H9 (cell line): ENCODE results near the gene SEMA4A. TPM values are rescaled to one million over a fixed set of nuclear protein-coding genes. Genes with fewer than 3 reads are reported as not detected.
A peak's percentile ranks its signal among the peaks of the same experiment; 100 is the strongest.

Source experiments
- DNase-seq: peaks from one replicate; pipeline ENCODE4 v3.0.0-alpha.2; 2017
- H2AFZ ChIP-seq: one replicate; pipeline ENCODE4 v1.6.1; 2013; ENCODE audit warnings: mild to moderate bottlenecking, low read length, control low read depth, moderate library complexity
- H2AK5ac ChIP-seq: 2 replicates; pipeline ENCODE4 v1.6.1; 2013; ENCODE audit warnings: low read length, control low read depth, mixed read lengths; ENCODE audit not compliant: insufficient read length
- H2BK120ac ChIP-seq: one replicate; pipeline ENCODE4 v1.6.1; 2013; ENCODE audit warnings: low read depth, mild to moderate bottlenecking, low read length, control low read depth, inconsistent platforms; ENCODE audit not compliant: poor library complexity, severe bottlenecking
- H2BK12ac ChIP-seq: 2 replicates; pipeline ENCODE4 v1.6.1; 2013; ENCODE audit warnings: low read length, control low read depth, mixed read lengths, low read depth; ENCODE audit not compliant: insufficient read length
- H2BK15ac ChIP-seq: 2 replicates; pipeline ENCODE4 v1.6.1; 2013; ENCODE audit warnings: low read depth, low read length, control low read depth
- H2BK20ac ChIP-seq: one replicate; pipeline ENCODE4 v1.6.1; 2013; ENCODE audit warnings: low read depth, mild to moderate bottlenecking, low read length, control low read depth, inconsistent platforms; ENCODE audit not compliant: poor library complexity, severe bottlenecking
- H2BK5ac ChIP-seq: 2 replicates; pipeline ENCODE4 v1.6.1; 2013; ENCODE audit warnings: low read length, control low read depth, mixed read lengths; ENCODE audit not compliant: insufficient read length
- H3K14ac ChIP-seq: 2 replicates; pipeline ENCODE4 v1.6.1; 2013; ENCODE audit warnings: low read length, control low read depth; ENCODE audit not compliant: insufficient read depth
- H3K18ac ChIP-seq: 2 replicates; pipeline ENCODE4 v1.6.1; 2013; ENCODE audit warnings: low read depth, mild to moderate bottlenecking, mixed read lengths, low read length, control low read depth; ENCODE audit not compliant: insufficient read length
- H3K23ac ChIP-seq: 2 replicates; pipeline ENCODE4 v1.6.1; 2013; ENCODE audit warnings: low read length, control low read depth, mixed read lengths, low read depth; ENCODE audit not compliant: insufficient read length
- H3K23me2 ChIP-seq: 2 replicates; pipeline ENCODE4 v1.6.1; 2013; ENCODE audit warnings: low read depth, mild to moderate bottlenecking, mixed read lengths, low read length, control low read depth; ENCODE audit not compliant: insufficient read length, poor library complexity, severe bottlenecking
- H3K27ac ChIP-seq: 2 replicates; pipeline ENCODE4 v1.5.1; 2013; ENCODE audit warnings: low read length, control low read depth, mixed read lengths, low read depth; ENCODE audit not compliant: insufficient read length
- H3K27me3 ChIP-seq: 2 replicates; pipeline ENCODE4 v1.6.1; 2013; ENCODE audit warnings: low read length, control low read depth, inconsistent platforms; ENCODE audit not compliant: insufficient read depth
- H3K4ac ChIP-seq: 2 replicates; pipeline ENCODE4 v1.6.1; 2013; ENCODE audit warnings: low read depth, mild to moderate bottlenecking, control low read depth, inconsistent platforms, low read length, moderate library complexity
- H3K4me1 ChIP-seq: 2 replicates; pipeline ENCODE4 v1.6.1; 2013; ENCODE audit warnings: low read length, control low read depth, inconsistent platforms; ENCODE audit not compliant: insufficient read depth
- H3K4me2 ChIP-seq: 2 replicates; pipeline ENCODE4 v1.6.1; 2013; ENCODE audit warnings: low read length, control low read depth, mixed read lengths; ENCODE audit not compliant: insufficient read length, insufficient read depth
- H3K56ac ChIP-seq: 2 replicates; pipeline ENCODE4 v1.6.1; 2013; ENCODE audit warnings: low read depth, mild to moderate bottlenecking, mixed read lengths, low read length, control low read depth; ENCODE audit not compliant: insufficient read length
- H3K79me1 ChIP-seq: 2 replicates; pipeline ENCODE4 v1.6.1; 2013; ENCODE audit warnings: low read depth, mild to moderate bottlenecking, moderate library complexity, low read length, control low read depth, inconsistent platforms; ENCODE audit not compliant: insufficient read depth, poor library complexity, severe bottlenecking
- H3K79me2 ChIP-seq: 2 replicates; pipeline ENCODE4 v1.6.1; 2013; ENCODE audit warnings: low read length, control low read depth, inconsistent platforms; ENCODE audit not compliant: insufficient read depth
- H3K9ac ChIP-seq: 2 replicates; pipeline ENCODE4 v1.6.1; 2013; ENCODE audit warnings: low read length, control low read depth, mixed read lengths; ENCODE audit not compliant: insufficient read length; ENCODE audit errors: extremely low read depth
- H3K9me3 ChIP-seq: one replicate; pipeline ENCODE4 v1.6.1; 2013; ENCODE audit warnings: low read depth, low read length, inconsistent platforms; ENCODE audit not compliant: control insufficient read depth
- H3T11ph ChIP-seq: one replicate; pipeline ENCODE4 v1.6.1; 2013; ENCODE audit warnings: mild to moderate bottlenecking, low read length, control low read depth, inconsistent platforms
- H4K20me1 ChIP-seq: one replicate; pipeline ENCODE4 v1.6.1; 2013; ENCODE audit not compliant: control insufficient read depth, insufficient read length, insufficient read depth
- H4K5ac ChIP-seq: 2 replicates; pipeline ENCODE4 v1.6.1; 2013; ENCODE audit warnings: low read depth, mild to moderate bottlenecking, mixed read lengths, low read length, control low read depth; ENCODE audit not compliant: insufficient read length
- H4K8ac ChIP-seq: replicated peaks from 2 replicates; pipeline ENCODE4 v1.6.1; 2013; ENCODE audit warnings: low read length, control low read depth, mixed read lengths, low read depth; ENCODE audit not compliant: insufficient read length
- H4K91ac ChIP-seq: 2 replicates; pipeline ENCODE4 v1.6.1; 2013; ENCODE audit warnings: low read depth, mild to moderate bottlenecking, moderate library complexity, mixed read lengths, low read length, control low read depth; ENCODE audit not compliant: insufficient read length
- H3K27ac Mint-ChIP-seq, 3 experiments: 2 replicates in 2 of 3; 3 replicates in 1 of 3; pipeline ENCODE4 v1.8.0; 2020 to 2021; ENCODE audit warnings: mixed read lengths in 3 of 3, mild to moderate bottlenecking in 1 of 3, moderate library complexity in 1 of 3
- H3K27me3 Mint-ChIP-seq: 2 replicates; pipeline ENCODE4 v1.8.0; 2021; ENCODE audit warnings: low read depth, mild to moderate bottlenecking, moderate library complexity, mixed read lengths
- H3K36me3 Mint-ChIP-seq, 3 experiments: 2 replicates in 2 of 3; 3 replicates in 1 of 3; pipeline ENCODE4 v1.8.0; 2020 to 2021; ENCODE audit warnings: low read depth in 3 of 3, mixed read lengths in 3 of 3; ENCODE audit not compliant: insufficient read depth in 1 of 3
- H3K4me1 Mint-ChIP-seq, 2 experiments: 2 replicates each; pipeline ENCODE4 v1.8.0; 2020; ENCODE audit warnings: mixed read lengths in 2 of 2
- H3K4me3 Mint-ChIP-seq, 2 experiments: 2 replicates in 1 of 2; 3 replicates in 1 of 2; pipeline ENCODE4 v1.8.0; 2020 to 2021; ENCODE audit warnings: mild to moderate bottlenecking in 2 of 2, mixed read lengths in 2 of 2, moderate library complexity in 1 of 2
- H3K9me3 Mint-ChIP-seq, 2 experiments: 2 replicates in 1 of 2; 3 replicates in 1 of 2; pipeline ENCODE4 v1.8.0; 2020; ENCODE audit warnings: mild to moderate bottlenecking in 2 of 2, mixed read lengths in 2 of 2, moderate library complexity in 1 of 2
- CTCF ChIP-seq: fragments of 200-600 bp; sonication (generic); conservative IDR thresholded peaks from 3 replicates; pipeline ENCODE4 v1.8.0; 2021; ENCODE audit warnings: antibody characterized with exemption, mild to moderate bottlenecking
- WGBS: extraction: QIAGEN DNeasy Blood & Tissue Kit; methylation state at CpG from one replicate; pipeline ENCODE4 v1.1.7; 2013; ENCODE audit warnings: missing lambda C conversion rate, low lambda C conversion rate, mixed read lengths; ENCODE audit not compliant: insufficient read length; ENCODE audit errors: extremely low coverage; 5-methylcytosine and 5-hydroxymethylcytosine counted together
- total RNA-seq: library from RNA; stranded (reverse); gene quantifications from 2 replicates; pipeline ENCODE4 v1.2.1, GENCODE V29; 2021

The SEMA4A gene
- total RNA-seq, 1 experiment from 2014 or later, result 11.1 TPM

- no peak overlapping the region for H2AK5ac ChIP-seq
- no peak overlapping the region for H3K18ac ChIP-seq
- peaks cover 56 to 57% of the 10 kb centered on the region in 2 experiments for H3K4me1 Mint-ChIP-seq
- no peaks in the 10 kb centered on the region for H3K27me3 ChIP-seq
- no peak overlapping the region for H3K27ac ChIP-seq
- no peak overlapping the region for H3K4me3 Mint-ChIP-seq
- no peak overlapping the region for H2BK120ac ChIP-seq
- H2BK5ac ChIP-seq, result no peak overlapping the region
- no peak overlapping the region for H3K4ac ChIP-seq
- no peaks in the 10 kb centered on the region for H3K36me3 Mint-ChIP-seq
- no peaks in the 10 kb centered on the region for H4K20me1 ChIP-seq
- no peak overlapping the region for H4K8ac ChIP-seq
- H3K4me2 ChIP-seq, result no peak overlapping the region
- TF ChIP-seq CTCF, result no peak
- no peaks in the 10 kb centered on the region; the same call in 1 of the 2 replicates for H3K27me3 Mint-ChIP-seq
- H3K79me2 ChIP-seq, result no peaks in the 10 kb centered on the region
- H4K91ac ChIP-seq, result no peak overlapping the region
- no peak overlapping the region for H3K14ac ChIP-seq
- no peak overlapping the region for H3T11ph ChIP-seq
- no peak overlapping the region for H2BK12ac ChIP-seq
- H4K5ac ChIP-seq, result no peak overlapping the region
- H3K9ac ChIP-seq, result no peak overlapping the region
- no peak overlapping the region for H2BK15ac ChIP-seq
- H3K9me3 ChIP-seq, result no peaks in the 10 kb centered on the region
- H3K9me3 Mint-ChIP-seq, result no peaks in the 10 kb centered on the region
- no CpG with 5 or more reads among the region's 2 CpGs for WGBS
- H3K27ac Mint-ChIP-seq, result peak overlapping the region in 1 of 3 experiments; percentile 95; a peak in 1 of 7 replicates
- peaks cover 15% of the 10 kb centered on the region; the same call in 1 of the 2 replicates for H3K4me1 ChIP-seq
- no peak for DNase-seq
- H3K23ac ChIP-seq, result no peak overlapping the region
- no peak overlapping the region for H2BK20ac ChIP-seq
- H3K23me2 ChIP-seq, result no peaks in the 10 kb centered on the region
- no peak overlapping the region for H3K56ac ChIP-seq
- no peak overlapping the region for H2AFZ ChIP-seq
- H3K79me1 ChIP-seq, result no peaks in the 10 kb centered on the region
Observed at GRCh38 chr1:156145650-156146019, 7.8 kb upstream of the SEMA4A start.
